ENCODE data around the gene PCNP. TPM values are rescaled to one million over a fixed set of nuclear protein-coding genes. Genes with fewer than 3 reads are reported as not detected.

PCNP gene
- polyA plus RNA-seq, 1 of the 3 experiments (the other 2 are of a cell fraction), result 45.8 TPM

DNA sequence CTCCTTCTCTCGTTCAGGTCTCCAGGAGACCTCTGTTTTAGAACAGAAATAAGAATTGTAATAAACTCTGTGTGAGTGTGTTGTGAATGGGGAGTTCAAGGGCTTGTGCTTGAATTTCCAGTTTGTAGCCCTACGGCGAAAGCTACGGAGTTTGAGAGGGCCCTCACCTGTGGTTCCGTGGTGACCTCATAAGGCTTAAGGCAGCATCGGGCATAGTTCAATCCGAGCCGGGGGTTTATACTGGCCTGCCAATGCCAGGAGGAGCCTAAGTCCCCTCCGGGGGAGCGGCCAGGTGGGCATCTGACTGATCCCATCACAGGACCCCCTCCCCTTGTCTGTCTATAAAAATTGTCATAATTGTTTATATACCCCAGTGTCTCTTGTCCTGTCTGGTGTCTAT, 59.2 kb downstream of the PCNP start:
- DNase-seq, result no peak
- H3K27me3 ChIP-seq (ENCODE audit: insufficient read depth), result no peaks in the 10 kb centered on the region
- H3K9me3 ChIP-seq, result no peaks in the 10 kb centered on the region
- no peaks in the 10 kb centered on the region for H4K20me1 ChIP-seq (ENCODE audit: insufficient read depth)
- no peak overlapping the region for H3K4me2 ChIP-seq
- ChIA-PET POLR2A (no interaction called here), CTCF (no interaction called here)
- no peak overlapping the region for H2AFZ ChIP-seq (ENCODE audit: low read depth)
- no peak overlapping the region for H3K27ac ChIP-seq (ENCODE audit: low read depth in 2 of 2, low read length in 1 of 2)
- no peaks in the 10 kb centered on the region for H3K36me3 ChIP-seq (replicated peaks in 1 of 2; ENCODE audit: control insufficient read depth in 1 of 2, insufficient read depth in 2 of 2, low read length in 1 of 2)
- H3K4me1 ChIP-seq (ENCODE audit: control insufficient read depth in 1 of 2, insufficient read depth in 2 of 2, low read depth in 1 of 2, low read length in 1 of 2), result no peaks in the 10 kb centered on the region; a peak in 1 of 4 replicates
- no peak overlapping the region for H3K9ac ChIP-seq
- H3F3A ChIP-seq (replicated peaks; ENCODE audit: insufficient read depth), result peaks cover 4% of the 10 kb centered on the region
- TF ChIP-seq MAX (IDR thresholded peaks at IDR 0.05; ENCODE audit: low read depth) (no peak), FOXM1 (IDR thresholded peaks at IDR 0.05; ENCODE audit: low read depth) (no peak), YY1 (IDR thresholded peaks at IDR 0.05; ENCODE audit: low read depth) (no peak), ELF1 (IDR thresholded peaks at IDR 0.05) (no peak), RXRA (IDR thresholded peaks at IDR 0.05; ENCODE audit: borderline replicate concordance, low read depth) (no peak), TAF1 (IDR thresholded peaks at IDR 0.05; ENCODE audit: borderline replicate concordance, low read depth, low read length) (no peak), TEAD4 (IDR thresholded peaks at IDR 0.05; ENCODE audit: borderline replicate concordance, insufficient read depth) (no peak), TCF12 (IDR thresholded peaks at IDR 0.05) (no peak), RFX5 (IDR thresholded peaks at IDR 0.05; ENCODE audit: low read length) (no peak), EZH2phosphoT487 (IDR thresholded peaks at IDR 0.05; ENCODE audit: borderline replicate concordance, low read depth) (no peak), GATA2 (CRISPR knock-in tag; IDR thresholded peaks at IDR 0.05) (no peak), USF2 (IDR thresholded peaks at IDR 0.05; ENCODE audit: borderline replicate concordance, low read depth, low read length) (no peak)
- WGBS (ENCODE audit: low lambda C conversion rate), result 86% methylated on average over 10 of the region's 10 CpGs
- H3K9me2 ChIP-seq, result no peaks in the 10 kb centered on the region
- no peak overlapping the region for H3K4me3 ChIP-seq (ENCODE audit: low read depth in 2 of 2, low read length in 1 of 2)
- no peaks in the 10 kb centered on the region for H3K79me2 ChIP-seq (ENCODE audit: insufficient read depth)

DNA sequence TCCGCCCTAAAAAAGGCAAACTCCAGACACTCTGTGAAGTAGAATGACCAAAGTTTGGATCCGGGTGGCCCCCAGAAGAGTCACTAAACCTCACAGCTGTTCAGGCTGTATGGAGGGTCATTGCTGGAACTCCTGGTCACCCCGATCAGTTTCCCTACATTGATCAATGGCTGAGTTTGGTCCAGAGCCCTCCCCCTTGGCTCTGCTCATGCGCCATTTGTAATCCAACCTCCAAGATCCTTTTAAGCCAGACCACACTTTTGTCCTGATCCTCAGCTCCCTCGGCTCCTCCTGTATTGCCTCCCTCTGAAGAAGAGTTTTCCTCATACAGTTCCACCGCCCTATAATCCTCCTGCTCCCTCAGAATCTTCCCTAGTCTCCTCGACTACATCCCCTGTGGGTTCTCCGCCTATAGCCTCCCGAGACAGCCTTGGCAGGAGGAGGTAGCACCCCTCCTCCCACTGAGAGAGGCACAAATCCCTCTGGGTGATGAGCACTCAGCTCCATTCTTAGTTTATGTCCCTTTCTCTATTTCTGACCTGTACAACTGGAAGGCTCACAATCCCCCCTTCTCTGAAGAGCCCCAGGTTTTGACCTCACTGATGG, 60.7 kb downstream of the PCNP start:
- H3K4me1 ChIP-seq (ENCODE audit: control insufficient read depth in 1 of 2, insufficient read depth in 2 of 2, low read depth in 1 of 2, low read length in 1 of 2), result no peaks in the 10 kb centered on the region; a peak in 1 of 4 replicates
- POLR2A ChIA-PET, result no interaction called here
- H3K4me2 ChIP-seq, result no peak overlapping the region
- 80% methylated on average over 9 of the region's 9 CpGs for WGBS (ENCODE audit: low lambda C conversion rate)
- H3K27me3 ChIP-seq (ENCODE audit: insufficient read depth), result no peaks in the 10 kb centered on the region
- H3K9ac ChIP-seq, result no peak overlapping the region
- peaks cover 4% of the 10 kb centered on the region for H3F3A ChIP-seq (replicated peaks; ENCODE audit: insufficient read depth)
- no peaks in the 10 kb centered on the region for H3K9me2 ChIP-seq
- DNase-seq, result no peak
- no peaks in the 10 kb centered on the region for H3K9me3 ChIP-seq
- no peak overlapping the region for H2AFZ ChIP-seq (ENCODE audit: low read depth)
- TF ChIP-seq USF2 (IDR thresholded peaks at IDR 0.05; ENCODE audit: borderline replicate concordance, low read depth, low read length) (no peak), ELF1 (IDR thresholded peaks at IDR 0.05) (no peak), TCF12 (IDR thresholded peaks at IDR 0.05) (no peak), RAD21 (IDR thresholded peaks at IDR 0.05; ENCODE audit: low read length) (no peak)
- CTCF ChIA-PET, result interaction anchor here (1.3 kb wide), 1 partner anchor 29 kb away, joined by 3 read pairs; no protein-coding TSS in a partner anchor
- no peaks in the 10 kb centered on the region for H3K79me2 ChIP-seq (ENCODE audit: insufficient read depth)
- H3K27ac ChIP-seq (ENCODE audit: low read depth in 2 of 2, low read length in 1 of 2), result no peak overlapping the region
- no peaks in the 10 kb centered on the region for H3K36me3 ChIP-seq (replicated peaks in 1 of 2; ENCODE audit: control insufficient read depth in 1 of 2, insufficient read depth in 2 of 2, low read length in 1 of 2)
- no peak overlapping the region for H3K4me3 ChIP-seq (ENCODE audit: low read depth in 2 of 2, low read length in 1 of 2)
- no peaks in the 10 kb centered on the region for H4K20me1 ChIP-seq (ENCODE audit: insufficient read depth)
